ENCODE measurements around the gene ASIC1. TPM values are rescaled to one million over a fixed set of nuclear protein-coding genes. Genes with fewer than 3 reads are reported as not detected.

The ASIC1 gene
- total and polyA plus RNA-seq, 12 donors: 0.17 to 1.6 (median 0.70) TPM

DNA sequence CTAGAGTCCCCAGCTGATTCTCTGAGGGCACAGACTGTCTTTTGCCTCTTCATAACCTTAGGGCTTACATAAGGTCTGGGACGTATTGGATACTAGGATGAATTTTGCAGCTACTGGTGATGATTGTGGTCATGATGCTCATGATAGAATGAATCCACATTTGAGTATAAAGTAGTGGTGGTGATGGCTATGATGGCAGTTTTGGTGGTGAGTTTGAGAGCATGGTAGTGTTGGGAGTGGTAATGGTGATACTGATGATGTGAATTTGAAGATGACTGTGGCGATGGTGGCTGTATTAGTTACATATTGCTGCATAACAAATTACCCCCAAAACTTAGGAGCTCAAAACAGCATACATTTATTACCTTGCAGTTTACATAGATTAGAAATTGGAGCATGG is 14.1 kb upstream of the ASIC1 start:
- H3K4me1 ChIP-seq: no peaks in the 10 kb centered on the region
- H3K27me3 ChIP-seq: peaks cover 0 to 7% (median 0%) of the 10 kb centered on the region in 7 donors
- DNase-seq (no peak), ATAC-seq (no peak)
- no peaks in the 10 kb centered on the region for H3K9me3 ChIP-seq
- H3K4me3 ChIP-seq: no peak overlapping the region
- intact Hi-C loops (cut with DNase I): no loop called here
- no peaks in the 10 kb centered on the region for H3K36me3 ChIP-seq
- 85 to 89% methylated on average over 2 of the region's 2 CpGs for WGBS, 2 donors
- H3K27ac ChIP-seq: no peak overlapping the region
- TF ChIP-seq, protein P1, sequence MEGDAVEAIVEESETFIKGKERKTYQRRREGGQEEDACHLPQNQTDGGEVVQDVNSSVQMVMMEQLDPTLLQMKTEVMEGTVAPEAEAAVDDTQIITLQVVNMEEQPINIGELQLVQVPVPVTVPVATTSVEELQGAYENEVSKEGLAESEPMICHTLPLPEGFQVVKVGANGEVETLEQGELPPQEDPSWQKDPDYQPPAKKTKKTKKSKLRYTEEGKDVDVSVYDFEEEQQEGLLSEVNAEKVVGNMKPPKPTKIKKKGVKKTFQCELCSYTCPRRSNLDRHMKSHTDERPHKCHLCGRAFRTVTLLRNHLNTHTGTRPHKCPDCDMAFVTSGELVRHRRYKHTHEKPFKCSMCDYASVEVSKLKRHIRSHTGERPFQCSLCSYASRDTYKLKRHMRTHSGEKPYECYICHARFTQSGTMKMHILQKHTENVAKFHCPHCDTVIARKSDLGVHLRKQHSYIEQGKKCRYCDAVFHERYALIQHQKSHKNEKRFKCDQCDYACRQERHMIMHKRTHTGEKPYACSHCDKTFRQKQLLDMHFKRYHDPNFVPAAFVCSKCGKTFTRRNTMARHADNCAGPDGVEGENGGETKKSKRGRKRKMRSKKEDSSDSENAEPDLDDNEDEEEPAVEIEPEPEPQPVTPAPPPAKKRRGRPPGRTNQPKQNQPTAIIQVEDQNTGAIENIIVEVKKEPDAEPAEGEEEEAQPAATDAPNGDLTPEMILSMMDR (IDR thresholded peaks at IDR 0.05): no peak

GRCh38 chr12:50043854-50044253 is 13.5 kb upstream of the ASIC1 start:
- WGBS, 2 donors: 74 to 75% methylated on average over 6 of the region's 6 CpGs
- intact Hi-C loops (cut with DNase I): no loop called here

DNA sequence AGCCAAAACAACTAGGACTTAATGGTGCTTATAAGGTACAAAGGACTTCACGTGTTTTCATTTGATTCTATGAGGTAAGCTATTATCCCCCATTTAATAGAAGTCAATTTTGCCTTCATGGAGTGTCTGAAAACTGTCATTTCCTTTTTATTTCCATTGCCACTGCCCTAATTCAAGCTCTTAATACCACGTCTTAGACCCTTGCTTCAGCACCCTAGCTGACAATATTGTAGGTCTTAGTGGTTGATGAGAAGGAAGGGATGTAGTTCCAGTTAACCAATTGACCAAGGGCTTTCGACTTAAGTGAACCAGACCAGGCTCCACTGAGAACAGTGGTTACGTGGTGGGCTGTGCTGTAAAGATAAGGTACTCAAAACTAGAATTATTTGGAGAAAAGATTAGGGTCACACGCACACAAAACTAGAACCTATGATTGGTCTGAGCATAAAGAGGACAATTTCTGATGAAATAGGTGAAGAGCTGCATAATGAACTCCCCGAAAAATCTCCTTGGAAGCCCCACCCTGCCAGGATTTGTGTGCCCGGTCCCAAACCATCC is 9.6 kb upstream of the ASIC1 start:
- WGBS, 2 donors: 92 to 93% methylated on average over 7 of the region's 7 CpGs
- intact Hi-C loops (cut with DNase I): no loop called here
- ATAC-seq (no peak), DNase-seq (no peak)
- no peaks in the 10 kb centered on the region for H3K9me3 ChIP-seq
- H3K36me3 ChIP-seq: no peaks in the 10 kb centered on the region
- H3K4me3 ChIP-seq: no peak overlapping the region
- peaks cover 0 to 16% (median 0%) of the 10 kb centered on the region in 7 donors for H3K27me3 ChIP-seq
- H3K27ac ChIP-seq: no peak overlapping the region
- TF ChIP-seq, protein P1 (IDR thresholded peaks at IDR 0.05): no peak
- H3K4me1 ChIP-seq: peaks cover 0 to 18% (median 12%) of the 10 kb centered on the region in 9 donors

More at GRCh38 chr12:50043854-50044253, 13.5 kb upstream of the ASIC1 start:
- ATAC-seq (no peak), DNase-seq (no peak)
- peaks cover 0 to 7% (median 0%) of the 10 kb centered on the region in 7 donors for H3K27me3 ChIP-seq
- H3K9me3 ChIP-seq: no peaks in the 10 kb centered on the region
- H3K27ac ChIP-seq: no peak overlapping the region
- H3K4me3 ChIP-seq: no peak overlapping the region
- TF ChIP-seq, protein P1 (IDR thresholded peaks at IDR 0.05): no peak
- H3K36me3 ChIP-seq: no peaks in the 10 kb centered on the region
- H3K4me1 ChIP-seq: no peaks in the 10 kb centered on the region

- no peak for ATAC-seq
- Histone ChIP-seq H3K36me3 (no peaks in the 10 kb centered on the region), H3K9me3 (no peaks in the 10 kb centered on the region), H3K4me1 (peaks cover 0 to 18% (median 12%) of the 10 kb centered on the region in 9 donors), H3K4me3 (no peak overlapping the region), H3K27ac (no peak overlapping the region), H3K27me3 (peaks cover 0 to 16% (median under 1%) of the 10 kb centered on the region in 7 donors)
- no peak for DNase-seq
- intact Hi-C loops (cut with DNase I): loop anchor here in 7 of 10 donors (5.0 to 10.0 kb wide), 3 partner anchors 182 to 275 kb away; no protein-coding TSS in a partner anchor
- TF ChIP-seq, protein P1 (IDR thresholded peaks at IDR 0.05): no peak
- WGBS, 2 donors: 90 to 92% methylated on average over 3 of the region's 3 CpGs
Observed at GRCh38 chr12:50049254-50050118, 7.9 kb upstream of the ASIC1 start.

Measured in heart right ventricle (tissue), 16 donors.